ENCODE results near the gene PRKG2.

- TF ChIP-seq CTCF (IDR thresholded peaks at IDR 0.05; ENCODE audit: extremely low read depth in 1 of 2, insufficient read depth in 1 of 2, low read depth in 1 of 2, low read length in 2 of 2), result no peak
- no peak for TF ChIP-seq POLR2A (IDR thresholded peaks at IDR 0.05; ENCODE audit: low read depth, low read length)
Observed at GRCh38 chr4:81109356-81109755, 105.7 kb downstream of the PRKG2 start.

Measured in endothelial cell of umbilical vein (primary cell).